NB4 (cell line): Measurements from ENCODE around the gene ARHGEF7.
A peak's percentile ranks its signal among the peaks of the same experiment; 100 is the strongest.

Experiments used
- DNase-seq: peaks from one replicate; pipeline ENCODE4 v3.0.0; 2010; ENCODE audit warnings: low read depth
- H3K4me3 ChIP-seq: one replicate; pipeline ENCODE4 v1.5.1; 2011; ENCODE audit warnings: mild to moderate bottlenecking, low read depth, low read length, moderate library complexity
- MYC ChIP-seq: IDR thresholded peaks from 2 replicates; pipeline ENCODE4 v1.6.1; 2011; ENCODE audit warnings: low read depth, low read length
- POLR2A ChIP-seq: IDR thresholded peaks from 2 replicates; pipeline ENCODE4 v1.6.1; 2011; ENCODE audit warnings: mild to moderate bottlenecking; ENCODE audit not compliant: insufficient read length; ENCODE audit errors: extremely low read depth
- TF ChIP-seq, protein P1 (sequence below): IDR thresholded peaks from one replicate; pipeline ENCODE4 v1.5.1; 2012; ENCODE audit warnings: low read depth, low read length
- TF ChIP-seq, protein P2 (sequence below): IDR thresholded peaks from 2 replicates; pipeline ENCODE4 v1.6.1; 2011; ENCODE audit warnings: low read depth, low read length

Gene ARHGEF7

DNA sequence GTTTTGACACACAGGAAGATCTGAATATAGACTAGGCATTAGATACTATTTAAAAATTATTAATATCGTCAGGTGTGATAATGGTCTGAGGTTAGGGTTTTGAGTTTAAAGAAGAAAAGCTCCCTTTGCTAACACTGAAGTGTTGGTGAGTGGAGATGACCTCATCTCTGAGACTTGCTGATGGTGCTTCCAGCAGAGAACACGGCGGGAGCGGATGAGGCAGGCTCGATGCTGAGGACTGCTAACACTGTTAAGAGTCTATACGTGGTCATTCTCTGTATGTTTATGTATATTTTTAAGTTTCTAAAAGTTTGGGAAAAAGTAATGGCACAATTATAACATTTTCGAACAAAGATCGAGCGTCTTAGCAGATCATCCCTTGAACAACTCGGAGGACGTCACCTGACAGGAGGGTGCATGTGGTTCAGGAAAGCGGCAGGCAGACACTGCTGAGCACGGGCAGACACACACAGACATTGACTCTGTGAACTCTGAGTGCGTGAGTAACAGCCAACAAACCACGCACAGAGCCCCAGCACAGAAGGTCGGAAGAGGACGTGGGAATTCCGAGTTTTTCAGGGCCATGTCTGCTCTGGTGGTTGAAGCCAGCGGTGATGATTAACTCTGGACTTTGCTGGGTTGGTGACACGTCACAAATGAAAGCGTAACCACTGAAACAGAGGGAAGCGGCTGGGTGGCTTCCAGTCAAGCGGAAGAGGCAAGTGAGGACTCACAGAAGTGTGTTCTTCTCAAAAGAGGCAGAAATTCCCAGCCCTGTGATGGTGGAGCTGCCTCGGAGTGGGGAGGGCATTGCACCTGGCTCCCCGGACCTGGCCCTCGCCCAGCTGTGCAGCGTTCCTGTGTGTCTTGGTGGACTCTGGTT, 113.4 kb downstream of the ARHGEF7 start:
- TF ChIP-seq POLR2A = no peak
- TF ChIP-seq, protein P1, sequence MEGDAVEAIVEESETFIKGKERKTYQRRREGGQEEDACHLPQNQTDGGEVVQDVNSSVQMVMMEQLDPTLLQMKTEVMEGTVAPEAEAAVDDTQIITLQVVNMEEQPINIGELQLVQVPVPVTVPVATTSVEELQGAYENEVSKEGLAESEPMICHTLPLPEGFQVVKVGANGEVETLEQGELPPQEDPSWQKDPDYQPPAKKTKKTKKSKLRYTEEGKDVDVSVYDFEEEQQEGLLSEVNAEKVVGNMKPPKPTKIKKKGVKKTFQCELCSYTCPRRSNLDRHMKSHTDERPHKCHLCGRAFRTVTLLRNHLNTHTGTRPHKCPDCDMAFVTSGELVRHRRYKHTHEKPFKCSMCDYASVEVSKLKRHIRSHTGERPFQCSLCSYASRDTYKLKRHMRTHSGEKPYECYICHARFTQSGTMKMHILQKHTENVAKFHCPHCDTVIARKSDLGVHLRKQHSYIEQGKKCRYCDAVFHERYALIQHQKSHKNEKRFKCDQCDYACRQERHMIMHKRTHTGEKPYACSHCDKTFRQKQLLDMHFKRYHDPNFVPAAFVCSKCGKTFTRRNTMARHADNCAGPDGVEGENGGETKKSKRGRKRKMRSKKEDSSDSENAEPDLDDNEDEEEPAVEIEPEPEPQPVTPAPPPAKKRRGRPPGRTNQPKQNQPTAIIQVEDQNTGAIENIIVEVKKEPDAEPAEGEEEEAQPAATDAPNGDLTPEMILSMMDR = no peak
- TF ChIP-seq, protein P2, sequence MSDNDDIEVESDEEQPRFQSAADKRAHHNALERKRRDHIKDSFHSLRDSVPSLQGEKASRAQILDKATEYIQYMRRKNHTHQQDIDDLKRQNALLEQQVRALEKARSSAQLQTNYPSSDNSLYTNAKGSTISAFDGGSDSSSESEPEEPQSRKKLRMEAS = no peak
- TF ChIP-seq MYC = no peak
- no peak for DNase-seq

DNA sequence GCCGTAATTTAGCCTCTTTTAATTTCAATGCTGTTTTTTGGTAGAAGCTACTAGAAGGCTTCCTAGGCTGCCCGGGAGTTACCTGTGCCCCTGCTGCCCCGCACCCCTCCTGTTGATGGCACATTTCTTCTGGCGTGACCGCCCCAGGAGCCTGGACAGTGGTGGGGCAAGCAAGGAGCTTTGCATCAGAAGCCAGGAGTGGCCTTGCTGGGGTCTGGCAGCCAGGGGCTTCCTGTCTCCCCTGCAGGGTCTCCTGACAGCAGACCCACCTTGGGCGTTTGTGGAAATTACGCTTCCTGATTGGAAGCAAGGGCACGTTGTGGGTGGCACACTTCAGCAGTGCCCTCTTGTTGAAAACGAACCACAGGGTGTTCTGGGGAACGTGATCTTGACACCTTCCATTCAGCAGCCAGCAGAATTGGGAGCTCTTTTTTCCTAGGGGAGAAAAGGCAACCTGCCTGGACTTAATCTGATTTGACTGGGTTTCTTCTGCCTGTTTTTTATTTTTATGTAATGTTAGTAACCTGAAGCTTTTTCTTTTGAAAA, 115.3 kb downstream of the ARHGEF7 start:
- no peak for DNase-seq
- TF ChIP-seq, protein P2 = no peak
- TF ChIP-seq POLR2A (no peak), MYC (no peak)
- TF ChIP-seq, protein P1 = no peak
- no peak overlapping the region for H3K4me3 ChIP-seq

More for the DNA sequence above, 113.4 kb downstream of the ARHGEF7 start:
- no peak overlapping the region for H3K4me3 ChIP-seq

DNA sequence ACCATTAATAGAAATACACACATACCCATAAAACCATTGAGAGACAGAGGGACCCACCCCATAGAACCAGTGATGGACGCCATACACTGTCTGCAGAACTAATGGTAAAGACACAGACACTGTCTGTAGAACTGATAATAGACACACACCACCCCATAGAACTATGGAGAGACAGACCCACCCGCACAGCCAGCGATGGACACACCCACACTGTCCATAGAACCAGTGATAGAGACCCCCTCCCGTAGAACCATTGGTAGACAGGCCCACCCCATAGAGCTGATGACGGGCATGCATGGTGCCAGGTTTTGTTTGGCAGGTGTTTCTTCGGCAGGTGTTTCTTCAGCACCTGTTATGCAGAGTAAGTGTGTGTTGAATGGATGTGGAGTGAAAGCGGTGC, 117.1 kb downstream of the ARHGEF7 start:
- no peak for TF ChIP-seq MYC
- no peak for TF ChIP-seq POLR2A
- TF ChIP-seq, protein P2 = no peak
- TF ChIP-seq, protein P1 = no peak
- H3K4me3 ChIP-seq = no peak overlapping the region
- DNase-seq = no peak

DNA sequence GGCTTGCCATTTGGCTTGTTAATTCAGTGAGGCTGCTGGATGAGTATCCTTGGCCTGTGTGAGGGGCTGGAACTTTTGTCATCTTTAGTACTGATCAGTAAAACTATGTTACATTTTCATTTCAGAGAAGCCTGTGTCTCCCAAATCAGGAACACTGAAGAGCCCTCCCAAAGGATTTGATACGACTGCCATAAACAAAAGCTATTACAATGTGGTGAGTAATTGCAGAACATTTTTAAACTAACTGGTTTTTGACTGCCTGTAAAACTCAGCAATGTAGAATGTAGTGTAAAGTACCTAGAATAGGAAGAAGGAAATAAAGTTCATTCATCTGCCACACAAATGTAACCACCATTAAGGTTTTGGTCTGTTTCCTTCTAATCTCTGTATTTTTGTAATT, 118.0 kb downstream of the ARHGEF7 start:
- H3K4me3 ChIP-seq = no peak overlapping the region
- TF ChIP-seq POLR2A (no peak), MYC (no peak)
- TF ChIP-seq, protein P1 = no peak
- TF ChIP-seq, protein P2 = no peak
- no peak for DNase-seq

DNA sequence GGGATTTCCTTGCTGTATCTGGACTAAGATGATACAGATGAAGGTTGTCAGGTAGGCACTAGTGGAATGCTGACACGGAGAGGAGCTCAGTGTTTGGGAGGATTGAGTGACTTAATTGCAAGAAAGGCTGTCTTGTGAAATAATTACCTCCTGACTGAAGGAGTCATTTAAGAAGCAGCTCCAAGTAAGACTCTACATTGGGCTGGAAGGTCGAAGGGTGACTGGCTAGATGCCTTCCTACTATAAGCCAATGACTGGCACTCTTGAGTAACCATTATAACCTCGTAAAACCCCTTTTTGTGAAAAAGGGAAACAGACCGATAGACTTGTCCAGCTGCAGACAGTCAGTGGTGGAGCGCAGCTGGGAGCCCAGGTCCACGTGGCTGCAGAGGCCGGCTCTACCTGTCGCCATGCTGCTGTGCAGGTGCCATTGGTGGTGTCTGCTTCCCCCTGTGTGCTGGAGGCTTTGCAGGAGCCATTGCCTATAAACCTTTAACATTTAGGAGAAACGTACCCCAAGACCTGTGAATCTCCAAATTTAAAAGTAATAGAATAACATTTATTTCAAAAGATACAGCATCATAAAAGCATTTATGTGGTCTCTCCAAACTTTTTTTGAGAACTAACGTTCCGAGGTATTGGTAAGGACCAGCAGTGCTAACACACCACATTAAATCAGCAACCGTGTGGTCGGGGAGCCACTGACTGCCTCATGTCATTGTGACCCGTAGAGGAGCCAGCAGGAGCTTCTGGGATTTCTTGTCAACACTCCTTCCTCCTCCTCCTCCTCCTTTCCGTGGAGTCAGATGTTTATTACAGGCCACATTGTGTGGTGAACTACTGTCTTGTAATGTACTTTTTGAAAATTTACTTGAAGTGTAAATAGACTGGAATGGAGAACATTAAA, 124.9 kb downstream of the ARHGEF7 start:
- H3K4me3 ChIP-seq = no peak overlapping the region
- DNase-seq = peak; percentile 70
- TF ChIP-seq POLR2A (no peak), MYC (no peak)
- TF ChIP-seq, protein P1 = no peak
- TF ChIP-seq, protein P2 = peak; percentile 7; the same call in 1 of the 2 replicates
